ENCODE results near the gene HDAC4. TPM values are rescaled to one million over a fixed set of nuclear protein-coding genes. Genes with fewer than 3 reads are reported as not detected.

Gene HDAC4
- total RNA-seq, 6 experiments from 2014 or later, result 7.4 to 13.0 (median 9.5) TPM

GRCh38 chr2:239146011-239146641, 254.7 kb downstream of the HDAC4 start:
- DNase-seq, result no peak
- Mint-ChIP-seq H3K36me3 (ENCODE audit: low read depth) (no peaks in the 10 kb centered on the region; the same call in 1 of the 2 replicates), H3K4me3 (no peak overlapping the region), H3K9me3 (no peaks in the 10 kb centered on the region), H3K4me1 (ENCODE audit: low read depth) (no peaks in the 10 kb centered on the region), H3K27me3 (ENCODE audit: insufficient read depth) (no peaks in the 10 kb centered on the region), H3K27ac (no peak overlapping the region)
- no peak for TF ChIP-seq CTCF (IDR thresholded peaks at IDR 0.05)

- H3K27me3 Mint-ChIP-seq (ENCODE audit: insufficient read depth), result no peaks in the 10 kb centered on the region
- H3K4me3 Mint-ChIP-seq, result no peak overlapping the region
- no peak for TF ChIP-seq CTCF (IDR thresholded peaks at IDR 0.05)
- DNase-seq, result no peak
- no peak overlapping the region for H3K27ac Mint-ChIP-seq
- H3K9me3 Mint-ChIP-seq, result no peaks in the 10 kb centered on the region
- H3K4me1 Mint-ChIP-seq (ENCODE audit: low read depth), result no peaks in the 10 kb centered on the region
- H3K36me3 Mint-ChIP-seq (ENCODE audit: low read depth), result no peaks in the 10 kb centered on the region; the same call in 1 of the 2 replicates
Observed at GRCh38 chr2:239145601-239146000, 255.2 kb downstream of the HDAC4 start.

DNA sequence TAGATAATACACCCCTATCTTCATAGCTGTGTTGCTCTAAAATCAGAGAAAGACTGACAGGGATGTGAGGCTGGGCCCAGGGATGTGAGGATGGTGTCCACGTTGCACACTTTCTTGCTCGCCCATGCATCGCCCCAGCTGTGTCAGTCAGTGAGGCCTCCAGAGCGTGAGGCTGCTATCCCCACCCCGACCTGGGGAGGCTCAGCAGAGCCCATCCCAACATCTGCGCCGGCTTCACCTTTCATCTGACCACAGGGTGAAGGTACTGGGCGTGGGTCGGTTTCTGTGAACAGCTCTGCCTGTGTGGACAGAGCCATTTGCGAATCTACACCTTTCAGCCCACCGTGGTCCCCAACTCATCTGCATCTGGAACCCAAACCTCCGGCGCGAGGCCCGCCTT, 255.7 kb downstream of the HDAC4 start:
- H3K27me3 Mint-ChIP-seq (ENCODE audit: insufficient read depth), result no peaks in the 10 kb centered on the region
- H3K36me3 Mint-ChIP-seq (ENCODE audit: low read depth), result no peaks in the 10 kb centered on the region; the same call in 1 of the 2 replicates
- no peak overlapping the region for H3K27ac Mint-ChIP-seq
- no peak for DNase-seq
- TF ChIP-seq CTCF (IDR thresholded peaks at IDR 0.05), result no peak
- no peaks in the 10 kb centered on the region for H3K4me1 Mint-ChIP-seq (ENCODE audit: low read depth)
- no peak overlapping the region for H3K4me3 Mint-ChIP-seq
- H3K9me3 Mint-ChIP-seq, result no peaks in the 10 kb centered on the region

DNA sequence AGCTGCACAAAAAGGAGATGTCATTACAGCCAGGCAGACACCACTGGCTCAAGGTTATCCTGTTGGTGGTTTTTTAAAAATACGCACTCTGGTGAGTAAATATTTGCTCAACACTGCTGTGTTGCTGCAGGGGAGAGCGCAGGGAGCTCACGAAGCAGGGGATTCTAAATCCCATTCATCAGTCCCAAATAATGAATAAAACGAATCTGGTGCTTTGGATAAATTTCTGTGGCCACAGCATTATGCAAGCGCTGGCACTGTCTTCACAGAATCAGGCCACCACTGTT, 256.2 kb downstream of the HDAC4 start:
- no peaks in the 10 kb centered on the region for H3K4me1 Mint-ChIP-seq (ENCODE audit: low read depth)

GRCh38 chr2:239143858-239144712, 256.7 kb downstream of the HDAC4 start:
- Mint-ChIP-seq H3K27me3 (ENCODE audit: insufficient read depth) (no peaks in the 10 kb centered on the region; the same call in 1 of the 2 replicates), H3K4me3 (no peak overlapping the region), H3K9me3 (no peaks in the 10 kb centered on the region), H3K27ac (no peak overlapping the region), H3K4me1 (ENCODE audit: low read depth) (no peaks in the 10 kb centered on the region), H3K36me3 (ENCODE audit: low read depth) (peaks cover 3% of the 10 kb centered on the region; the same call in 1 of the 2 replicates)
- TF ChIP-seq CTCF (IDR thresholded peaks at IDR 0.05), result peak; percentile 84
- peak; percentile 25 for DNase-seq

More for the DNA sequence above, 256.2 kb downstream of the HDAC4 start:
- no peak for TF ChIP-seq CTCF (IDR thresholded peaks at IDR 0.05)
- DNase-seq, result no peak
- H3K27ac Mint-ChIP-seq, result no peak overlapping the region
- H3K4me3 Mint-ChIP-seq, result no peak overlapping the region
- no peaks in the 10 kb centered on the region; the same call in 1 of the 2 replicates for H3K27me3 Mint-ChIP-seq (ENCODE audit: insufficient read depth)
- H3K9me3 Mint-ChIP-seq, result no peaks in the 10 kb centered on the region
- no peaks in the 10 kb centered on the region; the same call in 1 of the 2 replicates for H3K36me3 Mint-ChIP-seq (ENCODE audit: low read depth)
